Measurements from ENCODE around the gene SAMD4B. TPM values are rescaled to one million over a fixed set of nuclear protein-coding genes. Genes with fewer than 3 reads are reported as not detected.
"Not testable (repeated sequence)": the region's sequence is repeated elsewhere in the genome, so short reads cannot be mapped to it uniquely, and the experiment has no call there.

SAMD4B gene
- total RNA-seq, 2 donors from 2014 or later: 59.6 to 63.6 TPM

DNA sequence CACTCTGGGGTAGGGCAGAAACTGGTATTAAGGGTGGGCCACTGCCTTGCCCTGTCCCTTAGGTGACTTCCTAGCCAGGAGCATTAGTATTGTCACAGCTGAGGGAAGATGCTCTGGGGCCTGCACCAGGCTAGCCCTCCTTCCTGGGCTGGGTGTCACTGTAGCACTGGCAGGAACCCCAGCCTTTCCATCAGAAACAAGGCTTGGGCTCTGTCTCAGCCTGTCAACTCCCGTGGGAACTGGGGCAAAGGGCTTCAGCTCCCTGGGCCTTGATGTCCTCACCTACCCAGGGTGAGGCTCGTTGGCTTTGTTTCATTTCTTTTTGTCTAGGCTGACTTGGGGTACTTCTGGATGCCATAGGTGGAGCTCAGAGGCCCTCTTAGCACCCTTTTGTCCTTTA, 30.7 kb downstream of the SAMD4B start:
- H3K27ac Mint-ChIP-seq: peak overlapping the region; percentile 2

DNA sequence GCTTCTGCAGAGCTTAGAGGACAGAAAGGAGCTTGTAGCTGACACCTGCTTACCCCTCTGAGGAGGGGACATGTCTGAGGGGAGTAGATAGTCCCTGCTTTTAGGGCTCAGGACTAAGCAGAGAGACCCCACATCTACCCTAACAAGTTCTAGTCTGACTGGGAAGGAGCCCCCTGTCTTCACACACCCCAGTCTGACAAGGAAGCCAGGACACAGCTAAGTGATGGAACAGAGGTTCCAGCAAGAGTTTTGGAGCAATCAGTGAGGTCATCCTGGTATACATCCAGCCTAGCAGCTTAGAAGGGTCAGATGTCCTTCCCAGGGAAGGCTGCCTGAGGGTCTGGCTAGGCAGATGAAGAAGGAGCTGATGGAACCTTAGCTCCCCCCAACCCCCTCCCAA, 33.7 kb downstream of the SAMD4B start:
- peaks cover 7 to 18% of the 10 kb centered on the region in 2 donors for H3K36me3 Mint-ChIP-seq (ENCODE audit: insufficient read depth in 2 of 2)
- H3K27ac Mint-ChIP-seq: no peak overlapping the region
- no peak overlapping the region for H3K4me3 Mint-ChIP-seq
- no peaks in the 10 kb centered on the region for H3K9me3 Mint-ChIP-seq
- no peaks in the 10 kb centered on the region for H3K27me3 Mint-ChIP-seq (ENCODE audit: low read depth)
- DNase-seq (no peak), ATAC-seq (replicated peaks in 1 of 2) (no peak)
- H3K4me1 Mint-ChIP-seq (ENCODE audit: low read depth): no peaks in the 10 kb centered on the region

More for the DNA sequence above, 30.7 kb downstream of the SAMD4B start:
- H3K4me3 Mint-ChIP-seq: no peak overlapping the region
- DNase-seq: no peak
- peaks cover 8 to 17% of the 10 kb centered on the region in 2 donors for H3K36me3 Mint-ChIP-seq (ENCODE audit: insufficient read depth in 2 of 2)
- H3K27me3 Mint-ChIP-seq (ENCODE audit: low read depth): no peaks in the 10 kb centered on the region
- H3K9me3 Mint-ChIP-seq: no peaks in the 10 kb centered on the region
- ATAC-seq (replicated peaks in 1 of 2): no peak
- no peaks in the 10 kb centered on the region for H3K4me1 Mint-ChIP-seq (ENCODE audit: low read depth)

DNA sequence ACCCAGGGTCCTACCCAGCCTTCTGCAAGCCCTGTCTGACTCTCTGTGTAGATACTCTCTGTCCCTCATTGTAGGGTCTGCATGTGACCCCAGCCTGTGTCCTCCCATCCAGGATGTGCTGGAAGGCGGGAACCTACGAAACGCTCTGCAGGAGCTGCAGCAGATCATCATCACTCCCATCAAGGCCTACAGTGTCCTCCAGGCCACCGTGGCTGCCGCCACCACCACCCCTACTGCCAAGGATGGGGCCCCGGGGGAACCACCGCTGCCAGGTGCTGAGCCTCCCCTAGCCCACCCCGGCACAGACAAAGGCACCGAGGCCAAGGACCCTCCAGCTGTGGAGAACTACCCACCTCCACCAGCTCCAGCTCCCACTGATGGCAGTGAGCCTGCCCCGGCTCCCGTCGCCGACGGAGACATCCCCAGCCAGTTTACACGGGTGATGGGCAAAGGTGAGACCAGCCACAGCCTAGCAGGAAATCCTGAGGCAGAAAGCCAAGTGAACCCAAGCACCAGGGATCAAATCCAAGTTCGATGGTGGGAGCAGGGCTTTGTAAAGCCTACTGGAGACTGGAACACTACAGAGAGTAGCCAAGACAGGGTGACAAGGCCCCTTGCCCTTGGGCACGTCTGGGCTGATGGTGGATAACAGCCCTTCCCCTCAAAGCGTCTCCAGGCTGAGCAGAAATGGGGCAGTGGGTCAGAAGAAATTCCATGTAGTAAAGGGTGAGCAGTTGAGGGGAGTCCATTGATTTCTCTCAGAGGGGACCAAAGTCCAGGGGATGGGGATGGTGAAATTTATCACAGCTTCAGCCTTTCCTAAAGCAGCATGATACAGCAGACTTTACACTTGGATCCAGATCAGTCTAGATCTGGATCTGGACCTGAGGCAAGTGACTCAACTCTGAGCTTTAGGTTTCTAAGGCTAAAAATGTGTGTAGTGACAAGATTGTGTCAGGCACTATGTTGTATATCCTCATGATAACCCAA, 35.4 kb downstream of the SAMD4B start:
- Mint-ChIP-seq H3K4me3 (no peak overlapping the region), H3K36me3 (ENCODE audit: insufficient read depth in 2 of 2) (peaks cover 3 to 20% of the 10 kb centered on the region in 2 donors), H3K27ac (no peak overlapping the region), H3K9me3 (no peaks in the 10 kb centered on the region), H3K4me1 (ENCODE audit: low read depth) (no peaks in the 10 kb centered on the region), H3K27me3 (ENCODE audit: low read depth) (no peaks in the 10 kb centered on the region)
- no peak for DNase-seq
- ATAC-seq (replicated peaks in 1 of 2): no peak

DNA sequence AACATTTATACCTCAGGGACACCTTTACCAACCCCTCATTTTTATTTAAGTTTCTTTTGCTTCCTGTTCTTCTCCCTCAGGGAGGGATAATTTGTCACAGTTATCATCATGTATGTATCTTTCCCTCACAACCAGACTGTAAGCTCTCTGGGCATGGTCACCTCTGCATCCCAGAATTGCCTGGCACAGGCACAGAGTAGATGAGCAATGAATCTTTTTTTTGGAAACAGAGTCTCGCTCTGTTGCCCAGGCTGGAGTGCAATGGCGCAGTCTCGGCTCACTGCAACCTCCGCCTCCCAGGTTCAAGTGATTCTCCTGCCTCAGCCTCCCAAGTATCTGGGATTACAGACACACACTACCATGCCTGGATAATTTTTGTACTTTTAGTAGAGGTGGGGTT, 37.1 kb downstream of the SAMD4B start:
- not testable (repeated sequence) for H3K9me3 Mint-ChIP-seq; H3K27me3 Mint-ChIP-seq (ENCODE audit: low read depth); H3K27ac Mint-ChIP-seq; H3K4me1 Mint-ChIP-seq (ENCODE audit: low read depth); H3K4me3 Mint-ChIP-seq; DNase-seq; ATAC-seq (replicated peaks in 1 of 2)
- peaks cover 3 to 17% of the 10 kb centered on the region in 2 donors for H3K36me3 Mint-ChIP-seq (ENCODE audit: insufficient read depth in 2 of 2)

DNA sequence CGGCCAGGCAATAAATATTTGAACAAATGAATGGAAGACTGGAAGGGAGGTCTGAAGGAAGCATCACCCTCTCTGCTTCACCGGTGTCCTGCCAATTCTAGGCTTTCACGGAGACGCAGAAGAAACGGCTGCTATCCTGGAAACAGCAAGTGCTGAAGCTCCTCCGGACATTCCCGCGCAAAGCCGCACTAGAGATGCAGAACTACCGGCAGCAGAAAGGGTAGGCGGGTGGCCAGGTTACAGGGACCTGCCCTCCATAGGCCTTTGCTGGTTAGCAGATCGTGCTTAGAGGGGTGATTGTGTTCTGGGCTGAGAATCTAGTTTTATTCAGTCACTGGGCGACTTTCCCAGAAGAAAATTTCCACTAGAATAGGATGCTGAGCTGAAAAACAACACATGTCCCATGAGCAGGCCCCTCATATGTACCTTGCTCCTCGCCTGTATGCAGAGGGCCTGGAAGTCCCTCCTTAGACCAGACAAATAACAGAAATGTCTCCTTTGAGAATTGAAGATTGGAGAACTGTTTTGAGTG, 37.7 kb downstream of the SAMD4B start:
- no peaks in the 10 kb centered on the region for H3K27me3 Mint-ChIP-seq (ENCODE audit: low read depth)
- H3K4me3 Mint-ChIP-seq: no peak overlapping the region
- no peaks in the 10 kb centered on the region for H3K9me3 Mint-ChIP-seq
- peaks cover 3 to 17% of the 10 kb centered on the region in 2 donors for H3K36me3 Mint-ChIP-seq (ENCODE audit: insufficient read depth in 2 of 2)
- no peak for ATAC-seq (replicated peaks in 1 of 2)
- no peaks in the 10 kb centered on the region for H3K4me1 Mint-ChIP-seq (ENCODE audit: low read depth)
- no peak overlapping the region for H3K27ac Mint-ChIP-seq
- no peak for DNase-seq

DNA sequence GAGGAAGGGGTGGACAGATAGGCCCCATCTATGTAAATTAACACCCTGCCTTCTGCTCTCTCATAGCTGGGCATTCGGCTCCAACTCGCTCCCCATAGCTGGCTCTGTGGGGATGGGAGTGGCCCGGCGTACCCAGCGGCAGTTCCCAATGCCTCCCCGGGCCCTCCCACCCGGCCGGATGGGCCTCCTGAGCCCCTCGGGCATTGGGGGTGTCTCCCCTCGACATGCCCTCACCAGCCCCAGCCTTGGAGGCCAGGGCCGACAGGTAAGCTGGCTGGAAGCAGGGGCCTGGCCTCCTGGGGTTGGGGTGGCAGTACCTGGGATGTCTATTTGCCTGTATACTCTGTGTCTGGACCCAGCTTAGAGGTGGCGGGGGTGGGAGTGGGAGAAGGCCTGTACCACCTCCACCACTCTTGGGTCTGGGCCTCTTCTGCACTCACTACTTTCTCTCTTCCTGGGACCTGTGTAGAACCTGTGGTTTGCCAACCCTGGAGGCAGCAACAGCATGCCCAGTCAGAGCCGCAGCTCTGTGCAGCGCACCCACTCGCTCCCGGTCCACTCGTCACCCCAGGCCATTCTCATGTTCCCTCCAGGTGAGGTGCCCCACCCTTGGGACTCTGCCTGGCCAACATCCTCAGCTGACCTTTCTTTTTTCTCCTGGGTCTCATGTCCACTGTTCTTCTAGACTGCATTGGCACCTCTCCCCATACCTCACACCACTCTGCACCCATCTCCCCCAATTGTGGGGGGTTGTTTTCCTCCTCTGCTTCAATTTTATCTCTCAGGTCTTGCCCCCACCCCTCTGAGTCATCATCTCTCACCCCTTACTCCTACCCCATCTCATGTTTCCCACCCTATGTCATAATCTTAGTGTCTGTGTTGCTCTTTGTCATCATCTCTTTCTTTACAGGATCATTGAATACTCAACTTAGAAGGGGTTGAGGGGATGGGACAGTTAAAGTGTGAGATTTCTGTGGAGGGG, 38.6 kb downstream of the SAMD4B start:
- ATAC-seq (replicated peaks in 1 of 2) (no peak), DNase-seq (no peak)
- H3K9me3 Mint-ChIP-seq: no peaks in the 10 kb centered on the region
- no peak overlapping the region for H3K4me3 Mint-ChIP-seq
- H3K4me1 Mint-ChIP-seq (ENCODE audit: low read depth): no peaks in the 10 kb centered on the region
- H3K36me3 Mint-ChIP-seq (ENCODE audit: insufficient read depth in 2 of 2): peaks cover 3 to 17% of the 10 kb centered on the region in 2 donors
- no peak overlapping the region for H3K27ac Mint-ChIP-seq
- no peaks in the 10 kb centered on the region for H3K27me3 Mint-ChIP-seq (ENCODE audit: low read depth)

DNA sequence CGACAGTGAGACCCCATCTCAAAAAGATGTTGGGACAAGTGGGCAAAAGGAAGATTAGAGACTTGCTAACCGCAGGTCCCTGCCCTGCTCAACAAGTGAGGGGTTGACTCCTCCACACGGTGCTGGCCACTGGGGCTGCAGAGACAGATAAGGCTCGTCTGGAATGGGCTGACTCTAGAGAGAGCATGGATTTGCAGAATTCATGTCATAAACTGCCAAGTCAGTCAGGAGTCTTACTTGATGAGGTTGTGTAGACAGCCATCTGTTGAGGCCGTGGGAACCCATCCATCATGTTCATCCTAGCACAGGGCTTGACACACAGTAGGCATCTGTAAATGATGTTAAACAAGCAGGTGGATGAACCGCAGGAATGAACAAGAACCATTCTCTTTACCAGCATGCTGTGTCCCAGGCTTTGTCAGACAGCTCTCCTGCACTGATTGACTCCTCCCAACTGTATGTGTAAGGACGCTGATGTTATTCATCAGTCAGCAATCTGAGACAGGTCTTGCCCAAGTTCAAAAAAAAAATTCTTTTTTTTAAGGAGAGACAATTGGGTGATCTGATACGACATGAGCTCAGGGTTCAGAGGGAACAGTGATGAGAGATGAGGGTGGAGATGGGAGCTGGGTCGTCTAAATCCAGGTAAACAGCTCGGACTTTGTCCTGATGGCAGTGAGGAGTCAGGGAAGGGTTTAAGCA, 39.8 kb downstream of the SAMD4B start:
- ATAC-seq (replicated peaks in 1 of 2) (no peak), DNase-seq (no peak)
- Mint-ChIP-seq H3K36me3 (ENCODE audit: insufficient read depth in 2 of 2) (peaks cover under 1 to 22% of the 10 kb centered on the region in 2 donors), H3K4me3 (no peak overlapping the region), H3K9me3 (no peaks in the 10 kb centered on the region), H3K4me1 (ENCODE audit: low read depth) (no peaks in the 10 kb centered on the region), H3K27me3 (ENCODE audit: low read depth) (no peaks in the 10 kb centered on the region), H3K27ac (peak overlapping the region; percentile 71)

DNA sequence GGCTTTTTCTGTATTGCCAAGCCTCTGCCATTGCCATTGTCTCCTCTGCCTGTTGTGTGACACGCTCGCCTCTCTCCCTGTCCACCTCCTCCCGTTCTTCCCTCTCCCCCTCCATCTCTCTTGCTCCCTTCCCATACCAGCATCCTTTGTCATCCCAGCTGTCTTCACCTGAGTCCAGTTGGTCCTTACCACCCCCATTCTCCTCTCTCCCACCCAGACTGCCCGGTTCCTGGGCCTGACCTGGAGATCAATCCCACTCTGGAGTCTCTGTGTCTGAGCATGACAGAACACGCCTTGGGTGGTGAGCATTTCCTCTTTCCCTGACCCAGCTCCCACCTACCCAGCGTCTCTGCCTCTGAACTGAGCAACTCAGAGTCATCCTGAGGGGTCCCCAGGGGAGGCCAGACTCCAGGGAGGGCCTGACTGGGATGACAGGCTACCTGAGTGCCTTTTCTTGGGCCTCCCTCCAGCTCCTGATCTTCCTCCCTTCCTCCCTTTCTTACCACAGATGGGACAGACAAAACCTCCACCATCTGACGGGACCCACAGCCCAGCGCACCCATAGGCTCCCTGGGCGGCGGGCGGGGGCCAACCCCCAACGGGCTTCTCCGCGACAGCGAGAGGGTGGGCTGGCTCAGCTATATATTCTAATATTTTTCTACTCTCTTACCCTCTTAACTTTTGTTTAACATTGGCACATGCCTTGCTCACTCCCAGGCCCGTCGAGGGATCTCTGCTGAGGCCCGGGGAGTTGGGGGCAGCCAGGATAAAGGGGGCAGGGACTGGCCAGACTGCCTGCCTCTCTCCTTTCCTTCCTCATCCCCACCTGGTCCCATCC, 41.0 kb downstream of the SAMD4B start:
- no peaks in the 10 kb centered on the region for H3K27me3 Mint-ChIP-seq (ENCODE audit: low read depth)

DNA sequence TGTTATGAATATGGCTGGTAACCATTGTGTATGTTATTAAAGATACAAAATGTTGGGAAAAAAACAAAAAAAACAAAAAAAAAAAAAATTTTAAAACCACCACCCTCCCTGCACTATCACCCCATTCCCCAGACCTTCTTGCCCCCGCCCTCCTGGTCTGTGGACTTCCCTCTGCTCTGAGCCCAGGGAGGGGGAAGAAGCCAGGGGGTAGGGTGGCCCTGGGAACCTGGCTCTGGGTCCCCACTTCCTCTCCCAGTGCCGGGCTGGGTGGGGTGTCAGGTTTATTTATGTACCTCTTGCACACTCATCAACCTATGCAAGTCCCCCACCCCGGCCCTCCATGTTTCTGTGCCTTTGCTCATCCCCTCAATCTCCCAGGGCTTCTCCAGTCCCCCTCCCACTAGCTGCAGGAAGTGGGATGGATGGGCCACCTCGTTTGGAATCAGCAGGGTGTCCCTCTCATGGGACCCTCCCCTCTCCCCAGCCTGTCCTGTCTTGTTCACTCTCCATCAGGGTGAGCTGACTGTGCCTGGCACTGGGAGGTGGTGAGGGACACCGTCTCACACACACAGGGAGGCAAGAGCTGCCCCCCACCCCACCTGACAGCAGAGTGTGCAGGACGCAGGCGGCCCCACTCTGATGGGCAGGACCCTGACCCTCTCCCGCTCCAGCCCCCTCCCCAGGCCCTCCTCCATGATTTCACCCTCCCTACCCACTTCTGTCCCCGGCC, 42.8 kb downstream of the SAMD4B start:
- DNase-seq: no peak
- peaks cover 6 to 26% of the 10 kb centered on the region in 2 donors for H3K36me3 Mint-ChIP-seq (ENCODE audit: insufficient read depth in 2 of 2)

More for the DNA sequence above, 41.0 kb downstream of the SAMD4B start:
- DNase-seq (no peak), ATAC-seq (replicated peaks in 1 of 2) (no peak)
- Mint-ChIP-seq H3K27ac (no peak overlapping the region), H3K4me1 (ENCODE audit: low read depth) (no peaks in the 10 kb centered on the region), H3K4me3 (no peak overlapping the region), H3K9me3 (no peaks in the 10 kb centered on the region), H3K36me3 (ENCODE audit: insufficient read depth in 2 of 2) (peaks cover 0 to 20% of the 10 kb centered on the region in 2 donors)

DNA sequence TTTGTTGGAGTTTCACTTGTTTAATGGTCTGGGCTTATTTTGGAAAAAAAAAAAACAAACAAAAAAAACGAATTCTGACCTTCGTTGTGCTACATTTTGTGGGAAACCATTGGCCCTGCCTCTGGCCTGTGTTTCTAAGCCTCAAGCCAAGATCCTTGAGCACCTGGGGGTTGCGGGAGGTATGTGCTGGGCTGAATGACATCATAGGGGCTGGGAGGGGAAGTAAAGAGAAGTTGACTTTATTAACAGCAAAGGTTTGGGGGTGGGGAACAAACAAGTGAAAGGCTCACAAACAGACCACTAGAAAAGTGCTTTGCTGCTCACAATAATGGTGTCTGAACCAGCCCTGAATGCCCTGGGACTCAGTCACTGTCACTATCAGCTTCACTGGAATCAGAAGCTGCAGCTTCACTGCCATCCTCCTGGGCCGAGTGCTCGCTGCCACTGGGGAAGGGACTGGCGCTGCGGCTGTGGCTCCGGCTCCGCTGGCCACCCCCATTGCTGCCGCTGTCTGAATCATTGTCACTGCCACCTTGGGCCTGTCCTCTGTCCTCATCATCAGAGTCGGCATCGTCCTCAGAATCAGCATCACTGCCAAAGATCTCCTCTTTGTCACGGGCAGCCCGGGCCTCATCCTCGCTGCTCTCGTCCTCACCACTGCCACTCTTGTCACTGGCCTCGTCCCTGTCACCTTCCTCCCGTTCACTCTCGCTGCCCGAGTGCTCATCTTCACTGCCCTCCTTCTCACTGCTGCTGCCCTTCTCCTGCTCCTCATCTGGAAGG, 43.6 kb downstream of the SAMD4B start:
- H3K4me3 Mint-ChIP-seq: no peak overlapping the region
- H3K9me3 Mint-ChIP-seq: no peaks in the 10 kb centered on the region
- ATAC-seq (replicated peaks in 1 of 2) (no peak), DNase-seq (no peak)
- no peak overlapping the region for H3K27ac Mint-ChIP-seq
- no peaks in the 10 kb centered on the region for H3K27me3 Mint-ChIP-seq (ENCODE audit: low read depth)
- peaks cover 6 to 26% of the 10 kb centered on the region in 2 donors for H3K36me3 Mint-ChIP-seq (ENCODE audit: insufficient read depth in 2 of 2)
- peaks cover 18% of the 10 kb centered on the region for H3K4me1 Mint-ChIP-seq (ENCODE audit: low read depth)

More for the DNA sequence above, 42.8 kb downstream of the SAMD4B start:
- no peaks in the 10 kb centered on the region for H3K27me3 Mint-ChIP-seq (ENCODE audit: low read depth)
- H3K4me3 Mint-ChIP-seq: no peak overlapping the region
- no peak for ATAC-seq (replicated peaks in 1 of 2)
- peaks cover 14% of the 10 kb centered on the region for H3K4me1 Mint-ChIP-seq (ENCODE audit: low read depth)
- no peak overlapping the region for H3K27ac Mint-ChIP-seq
- H3K9me3 Mint-ChIP-seq: no peaks in the 10 kb centered on the region

DNA sequence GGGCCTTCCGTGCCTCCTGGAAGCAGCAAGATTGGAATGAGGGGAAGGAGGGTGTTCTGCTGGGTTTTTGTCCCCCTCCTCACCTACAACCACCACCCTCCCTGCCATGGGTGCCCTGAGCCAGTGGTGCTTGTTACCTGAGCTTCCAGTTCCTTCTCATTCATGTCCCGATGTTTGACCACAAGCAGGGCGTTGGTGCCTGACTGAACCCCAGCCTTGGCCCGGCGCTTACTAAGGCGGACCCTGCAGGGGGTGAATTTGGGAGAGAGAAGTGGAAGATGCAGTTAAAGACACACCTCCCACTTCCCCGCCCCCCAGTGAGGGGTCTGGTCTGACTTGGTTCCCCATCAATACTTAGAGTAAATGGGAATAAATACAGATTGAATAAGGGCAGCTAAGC, 44.3 kb downstream of the SAMD4B start:
- H3K4me3 Mint-ChIP-seq: no peak overlapping the region
- peaks cover 23% of the 10 kb centered on the region for H3K4me1 Mint-ChIP-seq (ENCODE audit: low read depth)
- no peak overlapping the region for H3K27ac Mint-ChIP-seq
- no peaks in the 10 kb centered on the region for H3K27me3 Mint-ChIP-seq (ENCODE audit: low read depth)
- no peak for ATAC-seq (replicated peaks in 1 of 2)
- H3K9me3 Mint-ChIP-seq: no peaks in the 10 kb centered on the region
- DNase-seq: no peak
- H3K36me3 Mint-ChIP-seq (ENCODE audit: insufficient read depth in 2 of 2): peaks cover 8 to 26% of the 10 kb centered on the region in 2 donors

Measured in activated T-cell treated with anti-CD3 and anti-CD28 coated beads, Interleukin-2, amount 50 U/mL, for 72 hours (primary cell).